Measurements from ENCODE around the gene ZFTA. TPM values are rescaled to one million over a fixed set of nuclear protein-coding genes. Genes with fewer than 3 reads are reported as not detected.
"Not testable (repeated sequence)": the region's sequence is repeated elsewhere in the genome, so short reads cannot be mapped to it uniquely, and the experiment has no call there.

The ZFTA gene
- total RNA-seq, 1 donor from 2014 or later, result 34.6 TPM

DNA sequence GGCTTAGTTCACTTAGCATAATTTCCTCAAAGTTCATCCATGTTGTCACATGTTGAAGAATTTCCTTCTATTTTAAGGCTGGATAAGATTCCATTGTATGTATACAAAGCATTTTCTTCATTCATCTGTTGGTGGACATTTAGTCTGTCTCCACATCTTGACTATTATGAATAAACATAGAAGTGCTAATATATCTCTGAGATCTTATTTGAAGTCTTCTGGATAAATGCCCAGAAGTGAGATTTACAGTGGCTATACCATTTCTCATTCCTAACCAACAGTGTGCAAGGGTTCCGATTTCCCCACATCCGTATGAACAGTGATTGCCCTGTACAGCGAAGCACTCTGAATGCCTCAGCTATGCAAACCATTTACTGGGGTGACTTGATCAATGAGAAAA, 6.6 kb upstream of the ZFTA start:
- TF ChIP-seq, protein P1, sequence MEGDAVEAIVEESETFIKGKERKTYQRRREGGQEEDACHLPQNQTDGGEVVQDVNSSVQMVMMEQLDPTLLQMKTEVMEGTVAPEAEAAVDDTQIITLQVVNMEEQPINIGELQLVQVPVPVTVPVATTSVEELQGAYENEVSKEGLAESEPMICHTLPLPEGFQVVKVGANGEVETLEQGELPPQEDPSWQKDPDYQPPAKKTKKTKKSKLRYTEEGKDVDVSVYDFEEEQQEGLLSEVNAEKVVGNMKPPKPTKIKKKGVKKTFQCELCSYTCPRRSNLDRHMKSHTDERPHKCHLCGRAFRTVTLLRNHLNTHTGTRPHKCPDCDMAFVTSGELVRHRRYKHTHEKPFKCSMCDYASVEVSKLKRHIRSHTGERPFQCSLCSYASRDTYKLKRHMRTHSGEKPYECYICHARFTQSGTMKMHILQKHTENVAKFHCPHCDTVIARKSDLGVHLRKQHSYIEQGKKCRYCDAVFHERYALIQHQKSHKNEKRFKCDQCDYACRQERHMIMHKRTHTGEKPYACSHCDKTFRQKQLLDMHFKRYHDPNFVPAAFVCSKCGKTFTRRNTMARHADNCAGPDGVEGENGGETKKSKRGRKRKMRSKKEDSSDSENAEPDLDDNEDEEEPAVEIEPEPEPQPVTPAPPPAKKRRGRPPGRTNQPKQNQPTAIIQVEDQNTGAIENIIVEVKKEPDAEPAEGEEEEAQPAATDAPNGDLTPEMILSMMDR (IDR thresholded peaks at IDR 0.05), result no peak
- Mint-ChIP-seq H3K27ac (ENCODE audit: unreplicated experiment) (no peak overlapping the region), H3K36me3 (ENCODE audit: low read depth) (no peaks in the 10 kb centered on the region), H3K9me3 (ENCODE audit: low read depth) (no peaks in the 10 kb centered on the region), H3K4me3 (ENCODE audit: unreplicated experiment) (no peak overlapping the region), H3K4me1 (ENCODE audit: low read depth) (peaks cover 5% of the 10 kb centered on the region), H3K27me3 (ENCODE audit: low read depth) (no peaks in the 10 kb centered on the region)
- DNase-seq (ENCODE audit: low spot score), result no peak

DNA sequence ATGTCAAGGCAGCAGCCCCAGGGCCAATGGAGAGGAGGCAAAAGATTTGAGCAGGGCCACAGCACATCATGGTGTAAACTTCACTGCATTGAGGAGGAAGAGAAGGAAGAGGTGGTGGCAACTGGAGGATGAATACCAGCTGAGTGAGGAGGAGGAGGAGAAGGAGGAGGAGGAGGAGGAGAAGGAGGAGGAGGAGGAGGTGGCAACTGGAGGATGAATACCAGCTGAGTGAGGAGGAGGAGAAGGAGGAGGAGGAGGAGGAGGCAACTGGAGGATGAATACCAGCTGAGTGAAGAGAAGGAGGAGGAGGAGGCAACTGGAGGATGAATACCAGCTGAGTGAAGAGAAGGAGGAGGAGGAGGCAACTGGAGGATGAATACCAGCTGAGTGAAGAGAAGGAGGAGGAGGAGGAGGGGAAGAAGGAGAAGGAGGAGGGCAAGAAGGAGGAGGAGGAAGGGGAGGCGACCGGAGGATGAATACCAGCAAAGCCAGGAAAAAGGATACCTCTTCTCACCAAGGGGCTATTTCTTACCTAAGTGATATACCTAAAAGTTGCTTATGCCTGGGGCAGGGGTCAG, 3.3 kb upstream of the ZFTA start:
- not testable (repeated sequence) for H3K27ac Mint-ChIP-seq (ENCODE audit: unreplicated experiment); H3K36me3 Mint-ChIP-seq (ENCODE audit: low read depth)

DNA sequence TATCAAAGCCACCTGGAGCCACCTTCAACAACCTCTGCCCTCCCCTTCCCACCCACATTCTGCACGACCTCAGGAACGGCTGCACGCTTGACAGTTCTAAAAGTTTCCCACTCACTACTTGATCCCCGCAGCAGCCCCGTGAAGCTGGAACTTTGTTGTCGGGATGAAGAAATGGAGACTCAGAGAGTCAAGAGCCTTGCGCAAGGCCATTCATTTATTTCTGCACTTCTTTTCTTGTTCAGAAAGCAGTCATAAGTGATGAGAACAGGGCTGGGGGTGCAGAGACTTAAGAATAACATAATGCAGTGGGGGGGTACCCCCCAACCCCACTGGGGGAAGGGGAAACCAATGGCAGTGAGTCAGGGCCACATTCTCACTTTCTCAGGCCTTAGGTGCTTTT, 2.2 kb upstream of the ZFTA start:
- TF ChIP-seq, protein P1 (IDR thresholded peaks at IDR 0.05), result no peak
- no peak for DNase-seq (ENCODE audit: low spot score)
- no peak overlapping the region for H3K4me3 Mint-ChIP-seq (ENCODE audit: unreplicated experiment)
- H3K27me3 Mint-ChIP-seq (ENCODE audit: low read depth), result no peaks in the 10 kb centered on the region
- H3K9me3 Mint-ChIP-seq (ENCODE audit: low read depth), result no peaks in the 10 kb centered on the region
- H3K36me3 Mint-ChIP-seq (ENCODE audit: low read depth), result no peaks in the 10 kb centered on the region
- H3K27ac Mint-ChIP-seq (ENCODE audit: unreplicated experiment), result no peak overlapping the region
- peaks cover 26% of the 10 kb centered on the region for H3K4me1 Mint-ChIP-seq (ENCODE audit: low read depth)

More for the DNA sequence above, 3.3 kb upstream of the ZFTA start:
- not testable (repeated sequence) for H3K9me3 Mint-ChIP-seq (ENCODE audit: low read depth); H3K4me3 Mint-ChIP-seq (ENCODE audit: unreplicated experiment); H3K27me3 Mint-ChIP-seq (ENCODE audit: low read depth); DNase-seq (ENCODE audit: low spot score)
- H3K4me1 Mint-ChIP-seq (ENCODE audit: low read depth), result peaks cover 17% of the 10 kb centered on the region

- Mint-ChIP-seq H3K36me3 (ENCODE audit: low read depth) (peaks cover 2% of the 10 kb centered on the region), H3K27ac (ENCODE audit: unreplicated experiment) (peak overlapping the region; percentile 22), H3K9me3 (ENCODE audit: low read depth) (no peaks in the 10 kb centered on the region), H3K27me3 (ENCODE audit: low read depth) (no peaks in the 10 kb centered on the region), H3K4me3 (ENCODE audit: unreplicated experiment) (peak overlapping the region; percentile 71), H3K4me1 (ENCODE audit: low read depth) (peaks cover 29% of the 10 kb centered on the region)
- TF ChIP-seq, protein P1 (IDR thresholded peaks at IDR 0.05), result no peak
- no peak for DNase-seq (ENCODE audit: low spot score)
Observed at GRCh38 chr11:63769714-63770455, 1.3 kb upstream of the ZFTA start.

GRCh38 chr11:63769042-63769713, 603 bp upstream of the ZFTA start:
- Mint-ChIP-seq H3K36me3 (ENCODE audit: low read depth) (peaks cover 2% of the 10 kb centered on the region), H3K9me3 (ENCODE audit: low read depth) (no peaks in the 10 kb centered on the region), H3K4me3 (ENCODE audit: unreplicated experiment) (peak overlapping the region; percentile 40), H3K27me3 (ENCODE audit: low read depth) (no peaks in the 10 kb centered on the region), H3K27ac (ENCODE audit: unreplicated experiment) (no peak overlapping the region), H3K4me1 (ENCODE audit: low read depth) (peaks cover 29% of the 10 kb centered on the region)
- no peak for DNase-seq (ENCODE audit: low spot score)
- TF ChIP-seq, protein P1 (IDR thresholded peaks at IDR 0.05), result no peak
